Mammary epithelial cell (primary cell): ENCODE measurements around the gene MAP2K6.

Experiments used
- EZH2 ChIP-seq: IDR thresholded peaks from 2 replicates; pipeline ENCODE4 v1.6.1; 2012; ENCODE audit warnings: low read length, inconsistent platforms, borderline replicate concordance
- TF ChIP-seq, protein P1 (sequence below), 2 donors: IDR thresholded peaks in 1 of 2; conservative IDR thresholded peaks in 1 of 2; 2 replicates each; pipeline ENCODE4 v1.5.1; 2011 to 2012; ENCODE audit warnings: inconsistent platforms in 2 of 2, low read length in 2 of 2, mild to moderate bottlenecking in 2 of 2, control low read depth in 1 of 2, low read depth in 1 of 2; ENCODE audit not compliant: insufficient read depth in 1 of 2; ENCODE audit errors: extremely low read depth in 1 of 2

DNA sequence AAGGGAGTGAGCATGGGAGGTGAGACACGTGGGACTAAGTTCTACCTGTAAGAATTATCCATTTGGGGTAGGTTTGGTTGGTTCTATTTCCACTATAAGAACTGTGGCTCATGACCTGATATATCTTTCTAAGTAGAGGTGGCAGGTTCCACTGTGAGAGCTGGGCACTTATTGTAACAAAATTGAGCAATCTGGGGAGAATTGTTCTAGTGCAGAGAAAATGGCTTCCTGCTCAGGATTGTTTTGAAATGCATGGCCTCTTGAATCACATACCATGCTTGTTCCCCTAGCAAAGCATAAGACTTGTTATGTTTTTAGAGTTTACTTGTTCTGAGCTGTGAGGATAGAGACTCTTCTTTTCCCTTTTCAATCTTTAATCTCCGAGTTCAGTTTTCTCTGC is 125.9 kb downstream of the MAP2K6 start:
- TF ChIP-seq, protein P1, sequence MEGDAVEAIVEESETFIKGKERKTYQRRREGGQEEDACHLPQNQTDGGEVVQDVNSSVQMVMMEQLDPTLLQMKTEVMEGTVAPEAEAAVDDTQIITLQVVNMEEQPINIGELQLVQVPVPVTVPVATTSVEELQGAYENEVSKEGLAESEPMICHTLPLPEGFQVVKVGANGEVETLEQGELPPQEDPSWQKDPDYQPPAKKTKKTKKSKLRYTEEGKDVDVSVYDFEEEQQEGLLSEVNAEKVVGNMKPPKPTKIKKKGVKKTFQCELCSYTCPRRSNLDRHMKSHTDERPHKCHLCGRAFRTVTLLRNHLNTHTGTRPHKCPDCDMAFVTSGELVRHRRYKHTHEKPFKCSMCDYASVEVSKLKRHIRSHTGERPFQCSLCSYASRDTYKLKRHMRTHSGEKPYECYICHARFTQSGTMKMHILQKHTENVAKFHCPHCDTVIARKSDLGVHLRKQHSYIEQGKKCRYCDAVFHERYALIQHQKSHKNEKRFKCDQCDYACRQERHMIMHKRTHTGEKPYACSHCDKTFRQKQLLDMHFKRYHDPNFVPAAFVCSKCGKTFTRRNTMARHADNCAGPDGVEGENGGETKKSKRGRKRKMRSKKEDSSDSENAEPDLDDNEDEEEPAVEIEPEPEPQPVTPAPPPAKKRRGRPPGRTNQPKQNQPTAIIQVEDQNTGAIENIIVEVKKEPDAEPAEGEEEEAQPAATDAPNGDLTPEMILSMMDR (conservative IDR thresholded peaks at IDR 0.05 in 1 of 2, IDR thresholded peaks at IDR 0.05 in 1 of 2; ENCODE audit: extremely low read depth in 1 of 2, insufficient read depth in 1 of 2, low read depth in 1 of 2, low read length in 2 of 2): no peak
- no peak for TF ChIP-seq EZH2
